SKM-1 treated with dmso at 0.1 percent for 144 hours (cell line): ENCODE measurements around the gene RAP2B.
"Not testable (repeated sequence)": the region's sequence is repeated elsewhere in the genome, so short reads cannot be mapped to it uniquely, and the experiment has no call there.

ENCODE experiments used
- DNase-seq: peaks from one replicate; lab custom pipeline; 2025; ENCODE audit not compliant: unreplicated experiment; lab: John Stamatoyannopoulos, UW

Gene RAP2B

DNA sequence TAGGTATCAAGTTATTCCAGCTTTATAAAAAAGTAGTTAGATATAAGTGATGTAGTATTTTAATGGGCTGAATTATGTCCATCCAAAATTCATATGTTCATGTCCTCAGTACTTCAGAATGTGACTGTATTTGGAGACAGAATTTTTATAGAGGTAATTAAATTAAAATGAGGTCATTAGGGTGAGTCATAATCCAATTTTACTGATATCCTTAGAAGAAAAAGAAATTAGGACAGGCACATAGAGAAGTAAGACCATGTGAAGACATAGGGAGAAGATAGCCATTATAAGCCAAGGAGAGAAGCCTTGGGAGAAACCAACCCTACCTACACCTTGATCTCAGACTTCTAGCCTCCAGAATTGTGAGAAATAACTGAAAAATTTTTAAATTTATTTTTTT, 30.3 kb downstream of the RAP2B start:
- DNase-seq: no peak

DNA sequence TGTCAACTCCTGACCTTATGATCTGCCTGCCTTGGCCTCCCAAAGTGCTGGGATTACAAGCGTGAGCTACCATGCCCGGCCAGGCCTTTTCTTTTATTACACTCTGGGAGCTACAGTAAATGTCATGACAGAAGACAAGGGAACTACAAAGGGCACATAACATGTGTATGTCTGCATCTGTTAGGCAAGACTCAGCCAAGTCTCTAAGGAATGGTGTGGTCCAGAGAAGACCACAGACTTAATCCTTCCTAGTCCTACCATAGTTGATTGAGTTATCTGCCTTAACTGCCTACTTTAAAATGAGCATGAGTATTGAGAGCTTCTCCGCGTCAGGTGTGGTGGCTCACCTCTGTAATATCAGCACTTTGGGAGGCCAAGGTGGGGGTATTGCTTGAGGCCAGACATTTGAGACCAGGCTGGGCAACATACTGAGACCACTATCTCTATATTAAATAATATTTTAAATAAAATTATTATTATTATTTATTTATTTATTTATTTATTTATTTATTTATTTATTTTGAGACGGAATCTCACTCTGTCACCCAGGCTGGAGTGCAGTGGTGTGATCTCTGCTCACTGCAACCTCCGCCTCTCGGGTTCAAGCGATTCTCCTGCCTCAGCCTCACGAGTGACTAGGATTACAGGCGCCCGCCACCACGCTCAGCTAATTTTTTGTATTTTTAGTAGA, 31.9 kb downstream of the RAP2B start:
- not testable (repeated sequence) for DNase-seq

GRCh38 chr3:153195349-153195879, 33.4 kb downstream of the RAP2B start:
- DNase-seq: no peak

- DNase-seq: peak; percentile 83
Measured at GRCh38 chr3:153209596-153209995, 47.6 kb downstream of the RAP2B start.

DNA sequence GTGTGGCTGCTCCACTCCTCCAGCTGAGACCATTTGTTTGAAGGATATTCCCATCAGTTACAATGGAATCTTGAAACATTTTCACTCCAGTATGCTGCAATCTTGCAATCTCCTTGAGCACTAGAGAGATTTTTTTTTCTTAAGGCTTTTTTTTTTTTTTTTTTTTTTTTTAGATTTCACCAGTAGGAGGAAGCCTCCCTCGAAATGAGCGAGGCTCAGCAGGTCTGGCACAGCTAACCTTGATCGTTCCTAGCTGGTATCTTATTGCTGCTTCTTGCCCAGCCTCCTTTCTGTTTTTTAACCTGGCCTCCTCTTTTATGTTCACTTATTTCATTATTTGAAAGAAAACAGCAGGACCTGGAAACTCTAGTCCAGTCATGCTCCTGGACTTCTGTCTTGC, 48.1 kb downstream of the RAP2B start:
- DNase-seq: peak; percentile 43

DNA sequence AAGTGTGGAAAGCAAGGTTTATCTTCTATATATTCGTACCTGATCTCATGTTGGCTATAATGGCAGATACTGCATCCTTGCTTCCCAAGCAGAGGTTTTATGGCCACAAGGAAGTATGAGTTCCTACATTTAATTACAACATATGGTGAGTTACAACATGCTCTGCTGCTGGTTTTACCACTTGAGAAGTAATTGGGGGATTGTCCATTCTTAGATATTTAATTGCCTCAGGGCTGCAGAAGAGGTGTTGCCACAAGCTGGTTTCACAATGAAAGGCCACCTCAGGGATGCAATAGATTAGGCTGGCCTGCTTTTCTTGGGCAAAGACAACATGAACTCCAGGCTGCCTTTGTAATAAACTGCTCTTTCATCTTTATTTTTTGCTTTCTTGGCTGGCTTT, 48.6 kb downstream of the RAP2B start:
- peak; percentile 97 for DNase-seq

GRCh38 chr3:153215497-153215896, 53.5 kb downstream of the RAP2B start:
- DNase-seq: no peak

- no peak for DNase-seq
Measured at GRCh38 chr3:153215966-153216365, 53.9 kb downstream of the RAP2B start.

DNA sequence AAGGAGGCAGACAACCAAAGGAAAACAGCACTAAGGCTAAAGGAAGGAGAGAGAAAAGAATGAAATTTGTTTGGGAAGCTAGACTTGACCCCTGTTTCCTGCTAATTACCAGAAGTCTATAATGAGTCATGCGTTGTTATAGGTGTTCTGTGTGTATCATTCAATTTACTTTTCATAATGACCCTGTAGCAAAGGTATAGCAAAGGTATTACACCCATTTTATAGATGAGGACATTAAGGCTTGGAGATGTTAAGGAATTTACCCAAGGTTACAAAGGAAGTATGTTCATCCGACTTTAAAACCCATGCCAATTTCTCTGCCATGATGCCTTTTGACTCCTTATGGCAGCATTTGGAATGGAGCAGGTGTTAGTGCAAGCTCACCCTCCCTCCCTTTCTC, 54.9 kb downstream of the RAP2B start:
- no peak for DNase-seq

DNA sequence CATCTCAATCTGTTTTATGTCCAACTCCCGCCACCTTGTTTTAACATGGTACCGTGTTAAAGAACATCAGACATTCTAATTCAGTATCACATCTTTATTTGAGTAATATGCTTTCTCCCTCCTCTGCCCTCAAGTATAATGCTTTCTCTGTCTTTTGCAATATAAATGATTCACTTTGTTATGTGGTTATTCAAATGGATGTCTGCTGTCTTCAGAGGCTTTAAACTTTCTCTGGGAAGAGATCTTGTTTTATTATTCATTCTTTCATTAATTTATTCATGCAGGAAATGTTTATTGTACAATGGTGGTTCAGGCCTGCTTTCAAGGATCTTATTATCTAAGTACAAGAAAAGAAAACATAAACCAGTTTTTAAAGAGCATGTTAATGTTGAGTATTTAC, 57.1 kb downstream of the RAP2B start:
- DNase-seq: no peak
